ENCODE results near the gene DCAF11. TPM values are rescaled to one million over a fixed set of nuclear protein-coding genes. Genes with fewer than 3 reads are reported as not detected.

DCAF11 gene
- total RNA-seq, 4 donors from 2014 or later: 55.4 to 114 (median 79.3) TPM

GRCh38 chr14:24071144-24071697, 43.4 kb upstream of the DCAF11 start, which contains the start of gene CPNE6:
CPNE6 (plus strand) TSS chr14:24071562; CDS start chr14:24072937, 1,375 bp downstream.
- no peaks in the 10 kb centered on the region for H3K36me3 ChIP-seq
- H3K27ac ChIP-seq: no peak within 1 kb of the TSS
- TF ChIP-seq CTCF (IDR thresholded peaks at IDR 0.05) (no peak), POLR2A (IDR thresholded peaks at IDR 0.05) (no peak)
- no peak for DNase-seq
- no peaks in the 10 kb centered on the region for H3K9me3 ChIP-seq
- peaks cover 0 to 22% (median 11%) of the 10 kb centered on the region in 3 donors for H3K4me1 ChIP-seq
- WGBS, 2 donors: 51 to 53% methylated on average over 8 to 9 of the region's 19 CpGs
- peaks cover 0 to 29% (median 0%) of the 10 kb centered on the region in 4 donors for H3K27me3 ChIP-seq
- intact Hi-C loops (cut with DNase I): no loop called here
- no peak within 1 kb of the TSS for H3K4me3 ChIP-seq

DNA sequence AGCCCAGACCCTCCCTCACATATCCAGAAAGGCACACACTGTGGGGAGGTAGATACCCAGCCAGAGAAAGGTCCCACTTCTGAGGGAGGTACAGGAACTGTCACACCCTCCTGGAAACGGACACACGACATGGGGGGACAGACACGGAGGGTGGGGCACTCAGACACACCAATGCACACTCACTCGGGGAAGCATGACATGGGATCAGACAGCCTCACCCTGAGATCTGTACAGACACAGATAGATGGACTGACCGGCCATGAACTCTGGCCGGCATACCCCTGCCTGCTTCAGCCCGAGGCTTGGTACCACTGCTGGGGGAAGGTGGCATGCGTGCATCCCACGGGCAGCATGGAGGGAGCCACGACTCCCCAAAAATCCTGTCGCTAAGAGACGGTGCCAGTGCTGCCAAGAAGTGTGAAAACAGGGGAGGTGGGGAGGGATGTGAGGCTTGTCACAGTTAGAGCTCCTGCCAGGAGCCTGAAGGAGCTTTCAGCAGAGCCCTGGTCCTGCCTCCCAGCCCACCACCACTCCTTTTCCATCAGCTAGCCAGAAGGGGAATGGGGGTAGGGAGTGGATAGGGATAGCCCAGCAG, 42.6 kb upstream of the DCAF11 start:
- DNase-seq: no peak
- H3K4me1 ChIP-seq: peaks cover 0 to 22% (median 11%) of the 10 kb centered on the region in 3 donors
- H3K27me3 ChIP-seq: peaks cover 0 to 29% (median 0%) of the 10 kb centered on the region in 4 donors
- WGBS, 2 donors: 36% methylated on average over 11 of the region's 12 CpGs; no CpG with 5 or more reads in 1 of the 2 donors
- TF ChIP-seq CTCF (IDR thresholded peaks at IDR 0.05): no peak
- TF ChIP-seq POLR2A (IDR thresholded peaks at IDR 0.05): no peak
- no peak overlapping the region for H3K27ac ChIP-seq
- intact Hi-C loops (cut with DNase I): no loop called here
- no peaks in the 10 kb centered on the region for H3K36me3 ChIP-seq
- H3K9me3 ChIP-seq: no peaks in the 10 kb centered on the region
- no peak overlapping the region for H3K4me3 ChIP-seq

GRCh38 chr14:24072436-24072835, 42.1 kb upstream of the DCAF11 start:
- H3K27ac ChIP-seq: no peak overlapping the region
- H3K4me1 ChIP-seq: peaks cover 0 to 22% (median 11%) of the 10 kb centered on the region in 3 donors
- no peaks in the 10 kb centered on the region for H3K9me3 ChIP-seq
- peaks cover 0 to 29% (median 0%) of the 10 kb centered on the region in 4 donors for H3K27me3 ChIP-seq
- H3K4me3 ChIP-seq: no peak overlapping the region
- intact Hi-C loops (cut with DNase I): no loop called here
- no CpG with 5 or more reads among the region's 7 CpGs for WGBS, 2 donors
- DNase-seq: no peak
- H3K36me3 ChIP-seq: no peaks in the 10 kb centered on the region
- TF ChIP-seq POLR2A (IDR thresholded peaks at IDR 0.05) (no peak), CTCF (IDR thresholded peaks at IDR 0.05) (no peak)

DNA sequence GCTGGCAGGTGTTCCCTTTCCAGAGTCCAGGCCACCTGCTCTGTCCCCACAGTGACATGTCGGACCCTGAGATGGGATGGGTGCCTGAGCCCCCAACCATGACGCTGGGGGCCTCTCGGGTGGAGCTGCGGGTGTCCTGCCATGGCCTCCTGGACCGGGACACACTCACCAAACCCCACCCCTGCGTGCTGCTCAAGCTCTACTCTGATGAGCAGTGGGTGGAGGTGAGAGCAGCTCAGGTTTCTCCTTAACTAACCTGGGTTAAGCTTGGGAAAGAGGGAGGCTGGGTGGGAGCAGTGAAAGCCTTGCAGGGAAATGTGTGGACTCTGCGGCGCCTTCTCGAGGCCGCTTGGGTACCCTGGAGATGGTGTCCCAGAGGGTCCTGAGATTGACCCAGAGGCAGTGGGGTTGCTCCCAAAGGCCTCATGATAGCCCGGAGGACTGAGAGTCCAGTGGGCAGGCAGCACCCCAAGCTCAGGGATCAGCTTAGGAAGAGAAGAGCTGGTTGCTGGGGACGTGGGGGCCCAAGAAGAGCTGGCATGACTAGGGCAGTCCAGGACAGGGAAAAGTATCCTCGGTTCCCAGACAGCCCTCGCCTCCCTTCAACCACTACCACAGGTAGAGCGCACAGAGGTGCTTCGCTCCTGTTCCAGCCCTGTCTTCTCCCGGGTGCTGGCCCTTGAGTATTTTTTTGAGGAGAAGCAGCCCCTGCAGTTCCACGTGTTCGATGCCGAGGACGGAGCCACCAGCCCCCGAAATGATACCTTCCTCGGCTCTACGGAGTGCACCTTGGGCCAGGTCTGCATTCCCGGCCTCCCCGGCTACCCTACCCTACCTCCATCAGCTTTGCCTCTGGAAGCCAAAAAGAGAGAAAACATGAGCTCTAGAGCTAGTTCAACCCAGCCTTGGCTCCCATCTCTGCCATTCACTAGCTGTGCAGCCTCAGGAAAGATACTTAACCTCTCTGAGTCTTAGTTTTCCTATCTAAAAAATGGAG, 41.4 kb upstream of the DCAF11 start:
- Histone ChIP-seq H3K27ac (no peak overlapping the region), H3K9me3 (no peaks in the 10 kb centered on the region), H3K4me3 (no peak overlapping the region), H3K36me3 (no peaks in the 10 kb centered on the region), H3K27me3 (peaks cover 0 to 29% (median 0%) of the 10 kb centered on the region in 4 donors), H3K4me1 (peaks cover 0 to 22% (median 11%) of the 10 kb centered on the region in 3 donors)
- no peak for TF ChIP-seq POLR2A (IDR thresholded peaks at IDR 0.05)
- no peak for TF ChIP-seq CTCF (IDR thresholded peaks at IDR 0.05)
- intact Hi-C loops (cut with DNase I): no loop called here
- 88 to 89% methylated on average over 11 to 16 of the region's 26 CpGs for WGBS, 2 donors
- DNase-seq: no peak

Measured in esophagus squamous epithelium (tissue), 5 donors.